ENCODE data around the gene RAD51. TPM values are rescaled to one million over a fixed set of nuclear protein-coding genes. Genes with fewer than 3 reads are reported as not detected.

RAD51 gene
- total and polyA plus RNA-seq, 8 donors, result 4.4 to 15.6 (median 12.6) TPM

- H3K27me3 ChIP-seq, result no peaks in the 10 kb centered on the region
- peaks cover 18 to 65% of the 10 kb centered on the region in 2 donors for H3K4me1 ChIP-seq
- DNase-seq, result no peak
- H3K36me3 ChIP-seq, result peaks cover 0 to 51% of the 10 kb centered on the region in 2 donors
- ATAC-seq, result no peak
- no peak for TF ChIP-seq CTCF (IDR thresholded peaks at IDR 0.05)
- H3K4me3 ChIP-seq, result no peak overlapping the region
- H3K27ac ChIP-seq, result no peak overlapping the region
- H3K9me3 ChIP-seq, result no peaks in the 10 kb centered on the region
- intact Hi-C loops (cut with DNase I), result no loop called here
These were observed 73.0 kb downstream of the RAD51 start for GRCh38 chr15:40767838-40768500.

- TF ChIP-seq CTCF (IDR thresholded peaks at IDR 0.05), result no peak
- Histone ChIP-seq H3K36me3 (peaks cover 0 to 58% of the 10 kb centered on the region in 2 donors), H3K9me3 (no peaks in the 10 kb centered on the region), H3K4me3 (peak overlapping the region in 1 of 2 donors; percentile 17), H3K4me1 (peaks cover 15 to 58% of the 10 kb centered on the region in 2 donors), H3K27me3 (no peaks in the 10 kb centered on the region), H3K27ac (peak overlapping the region; percentile 39 to 53)
- DNase-seq, result peak in 1 of 4 donors; percentile 79
- ATAC-seq, result no peak
- intact Hi-C loops (cut with DNase I), result no loop called here
These were observed 73.7 kb downstream of the RAD51 start for GRCh38 chr15:40768521-40769273.

GRCh38 chr15:40769274-40770146, 74.5 kb downstream of the RAD51 start, which contains the start of gene C15orf62:
Gene C15orf62, plus strand, starts transcription at chr15:40769980. Its CDS starts 516 bp downstream, at chr15:40770496.
- intact Hi-C loops (cut with DNase I), result no loop called here
- Histone ChIP-seq H3K4me3 (peak within 1 kb of the TSS in 1 of 2 donors; percentile 17), H3K4me1 (peaks cover 15 to 50% of the 10 kb centered on the region in 2 donors), H3K9me3 (no peaks in the 10 kb centered on the region), H3K36me3 (peaks cover 0 to 66% of the 10 kb centered on the region in 2 donors), H3K27me3 (no peaks in the 10 kb centered on the region), H3K27ac (peak within 1 kb of the TSS; percentile 39 to 53)
- TF ChIP-seq CTCF (IDR thresholded peaks at IDR 0.05), result no peak
- peak; percentile 64 for ATAC-seq
- peak in 3 of 4 donors; percentile 36 to 86 (median 63) for DNase-seq

GRCh38 chr15:40770147-40770721, 75.3 kb downstream of the RAD51 start:
- TF ChIP-seq CTCF (IDR thresholded peaks at IDR 0.05), result no peak
- ATAC-seq (peak; percentile 11), DNase-seq (no peak)
- no peaks in the 10 kb centered on the region for H3K9me3 ChIP-seq
- peak overlapping the region in 1 of 2 donors; percentile 17 for H3K4me3 ChIP-seq
- H3K27ac ChIP-seq, result peak overlapping the region; percentile 39 to 53
- H3K27me3 ChIP-seq, result no peaks in the 10 kb centered on the region
- peaks cover 0 to 73% of the 10 kb centered on the region in 2 donors for H3K36me3 ChIP-seq
- peaks cover 15 to 43% of the 10 kb centered on the region in 2 donors for H3K4me1 ChIP-seq
- intact Hi-C loops (cut with DNase I), result no loop called here
